DOHH2 (cell line): ENCODE data around the gene COX6B2.

Source experiments
- H3F3A ChIP-seq: fragments of 200-600 bp; sonication (generic), shearing (Covaris generic); 2 replicates; pipeline ENCODE4 v1.6.0; 2016; ENCODE audit warnings: antibody characterized with exemption, mild to moderate bottlenecking; ENCODE audit not compliant: control insufficient read depth, insufficient read depth
- H3K27ac ChIP-seq: fragments of 200-600 bp; sonication (generic); 2 replicates; pipeline ENCODE4 v1.5.1; 2014; ENCODE audit warnings: low read depth, mild to moderate bottlenecking, low read length, moderate library complexity
- H3K27me3 ChIP-seq: fragments of 200-600 bp; sonication (generic); 2 replicates; pipeline ENCODE4 v1.6.1; 2014; ENCODE audit warnings: mild to moderate bottlenecking, low read length, mixed read lengths; ENCODE audit not compliant: control insufficient read depth
- H3K36me3 ChIP-seq: fragments of 200-600 bp; sonication (generic); 2 replicates; pipeline ENCODE4 v1.6.1; 2014; ENCODE audit warnings: mild to moderate bottlenecking, low read length, moderate library complexity, mixed read lengths; ENCODE audit not compliant: control insufficient read depth
- H3K4me1 ChIP-seq: fragments of 200-600 bp; sonication (generic); 2 replicates; pipeline ENCODE4 v1.6.1; 2014; ENCODE audit warnings: mild to moderate bottlenecking, low read length, mixed read lengths; ENCODE audit not compliant: control insufficient read depth
- H3K4me2 ChIP-seq: fragments of 200-600 bp; sonication (generic); 2 replicates; pipeline ENCODE4 v1.6.0; 2014; ENCODE audit warnings: mild to moderate bottlenecking, low read length, moderate library complexity
- H3K4me3 ChIP-seq: fragments of 200-600 bp; sonication (generic); 2 replicates; pipeline ENCODE4 v1.5.1; 2014; ENCODE audit warnings: mild to moderate bottlenecking, low read length, mixed read lengths
- H3K79me2 ChIP-seq: fragments of 200-600 bp; sonication (generic); 2 replicates; pipeline ENCODE4 v1.6.1; 2014; ENCODE audit warnings: mild to moderate bottlenecking, low read length, mixed read lengths; ENCODE audit not compliant: control insufficient read depth
- H3K9me2 ChIP-seq: fragments of 200-600 bp; sonication (generic); replicated peaks from 2 replicates; pipeline ENCODE4 v1.6.1; 2014; ENCODE audit warnings: mild to moderate bottlenecking, low read length, mixed read lengths; ENCODE audit not compliant: control insufficient read depth
- H3K9me3 ChIP-seq: fragments of 200-600 bp; sonication (generic); 2 replicates; pipeline ENCODE4 v1.6.1; 2014; ENCODE audit warnings: antibody characterized with exemption, low read length, mixed read lengths; ENCODE audit not compliant: control insufficient read depth, insufficient read depth
- H4K20me1 ChIP-seq: fragments of 200-600 bp; sonication (generic); 2 replicates; pipeline ENCODE4 v1.6.0; 2014; ENCODE audit warnings: low read depth, mild to moderate bottlenecking, antibody characterized with exemption, low read length, moderate library complexity; ENCODE audit not compliant: control insufficient read depth, insufficient read depth
- CTCF ChIP-seq: fragments of 200-600 bp; sonication (generic); IDR thresholded peaks from one replicate; pipeline ENCODE4 v1.5.1; 2014; ENCODE audit warnings: antibody characterized with exemption, mild to moderate bottlenecking, low read depth, low read length; ENCODE audit not compliant: poor library complexity, severe bottlenecking
- EZH2phosphoT487 ChIP-seq: fragments of 200-600 bp; sonication (generic); IDR thresholded peaks from 2 replicates; pipeline ENCODE4 v1.6.1; 2017; ENCODE audit warnings: borderline replicate concordance, mild to moderate bottlenecking, antibody characterized with exemption, low read length, moderate library complexity, mixed read lengths

Gene COX6B2

GRCh38 chr19:55320844-55321419 lies 33.6 kb downstream of the COX6B2 start:
- no peak overlapping the region for H3K27ac ChIP-seq
- no peaks in the 10 kb centered on the region for H3K4me1 ChIP-seq
- no peaks in the 10 kb centered on the region for H3F3A ChIP-seq
- H3K9me2 ChIP-seq, result no peaks in the 10 kb centered on the region
- no peak overlapping the region for H3K4me3 ChIP-seq
- H3K79me2 ChIP-seq, result no peaks in the 10 kb centered on the region
- TF ChIP-seq EZH2phosphoT487 (no peak), CTCF (no peak)
- no peaks in the 10 kb centered on the region for H4K20me1 ChIP-seq
- peaks cover 16% of the 10 kb centered on the region; the same call in 1 of the 2 replicates for H3K27me3 ChIP-seq
- no peaks in the 10 kb centered on the region for H3K9me3 ChIP-seq
- H3K4me2 ChIP-seq, result no peak overlapping the region
- no peaks in the 10 kb centered on the region for H3K36me3 ChIP-seq

GRCh38 chr19:55319785-55320184 lies 34.7 kb downstream of the COX6B2 start:
- H3F3A ChIP-seq, result no peaks in the 10 kb centered on the region
- H3K4me1 ChIP-seq, result no peaks in the 10 kb centered on the region
- no peaks in the 10 kb centered on the region for H3K9me2 ChIP-seq
- TF ChIP-seq CTCF (no peak), EZH2phosphoT487 (no peak)
- no peaks in the 10 kb centered on the region for H4K20me1 ChIP-seq
- H3K4me3 ChIP-seq, result no peak overlapping the region
- H3K9me3 ChIP-seq, result no peaks in the 10 kb centered on the region
- H3K4me2 ChIP-seq, result no peak overlapping the region
- H3K79me2 ChIP-seq, result no peaks in the 10 kb centered on the region
- peaks cover 16% of the 10 kb centered on the region; the same call in 1 of the 2 replicates for H3K27me3 ChIP-seq
- H3K36me3 ChIP-seq, result no peaks in the 10 kb centered on the region
- no peak overlapping the region for H3K27ac ChIP-seq

- Histone ChIP-seq H4K20me1 (no peaks in the 10 kb centered on the region), H3K4me2 (no peak overlapping the region), H3K27ac (no peak overlapping the region), H3F3A (no peaks in the 10 kb centered on the region), H3K27me3 (peaks cover 4% of the 10 kb centered on the region; the same call in 1 of the 2 replicates), H3K36me3 (no peaks in the 10 kb centered on the region), H3K4me1 (no peaks in the 10 kb centered on the region), H3K79me2 (no peaks in the 10 kb centered on the region), H3K4me3 (no peak overlapping the region), H3K9me2 (no peaks in the 10 kb centered on the region), H3K9me3 (no peaks in the 10 kb centered on the region)
- TF ChIP-seq CTCF (no peak), EZH2phosphoT487 (no peak)
These were observed 37.9 kb downstream of the COX6B2 start for GRCh38 chr19:55316646-55317045.
